GM12892 (cell line): ENCODE data around the gene FOXO6.

ENCODE experiments used
- POLR2A ChIP-seq: IDR thresholded peaks from 2 replicates; pipeline ENCODE4 v1.6.1; 2011; ENCODE audit warnings: low read depth, low read length, control low read depth
- POLR2AphosphoS5 ChIP-seq: IDR thresholded peaks from 2 replicates; pipeline ENCODE4 v1.6.1; 2011; ENCODE audit warnings: low read depth, low read length, control low read depth

- TF ChIP-seq POLR2A, result no peak
- no peak for TF ChIP-seq POLR2AphosphoS5
Measured at GRCh38 chr1:41378999-41379737, 17.9 kb downstream of the FOXO6 start.
